IPS DF 6.9 (cell line): ENCODE results near the gene ZNF593OS.

Experiments
- DNase-seq: peaks from one replicate; pipeline ENCODE4 v3.0.0-alpha.2; 2013; ENCODE audit warnings: low read depth, low spot score
- H3K27ac ChIP-seq: one replicate; pipeline ENCODE4 v1.5.1; 2013; ENCODE audit warnings: low read length, control low read depth
- H3K27me3 ChIP-seq: 2 replicates; pipeline ENCODE4 v1.6.1; 2013; ENCODE audit warnings: mild to moderate bottlenecking, low read length; ENCODE audit not compliant: control insufficient read depth, insufficient read depth
- H3K36me3 ChIP-seq: 2 replicates; pipeline ENCODE4 v1.6.1; 2013; ENCODE audit warnings: low read length; ENCODE audit not compliant: control insufficient read depth, insufficient read depth
- H3K4me1 ChIP-seq: 2 replicates; pipeline ENCODE4 v1.6.1; 2013; ENCODE audit warnings: low read length; ENCODE audit not compliant: control insufficient read depth, insufficient read depth
- H3K4me3 ChIP-seq: 2 replicates; pipeline ENCODE4 v1.5.1; 2013; ENCODE audit warnings: mild to moderate bottlenecking, low read length
- H3K9me3 ChIP-seq: 2 replicates; pipeline ENCODE4 v1.6.1; 2013; ENCODE audit warnings: low read length, inconsistent platforms; ENCODE audit not compliant: control insufficient read depth, insufficient read depth
- WGBS: extraction: QIAGEN DNeasy Blood & Tissue Kit; methylation state at CpG from one replicate; pipeline ENCODE4 v1.1.7; 2013; ENCODE audit warnings: mixed read lengths, missing lambda C conversion rate; ENCODE audit not compliant: insufficient read length, insufficient coverage; 5-methylcytosine and 5-hydroxymethylcytosine counted together

Gene ZNF593OS

DNA sequence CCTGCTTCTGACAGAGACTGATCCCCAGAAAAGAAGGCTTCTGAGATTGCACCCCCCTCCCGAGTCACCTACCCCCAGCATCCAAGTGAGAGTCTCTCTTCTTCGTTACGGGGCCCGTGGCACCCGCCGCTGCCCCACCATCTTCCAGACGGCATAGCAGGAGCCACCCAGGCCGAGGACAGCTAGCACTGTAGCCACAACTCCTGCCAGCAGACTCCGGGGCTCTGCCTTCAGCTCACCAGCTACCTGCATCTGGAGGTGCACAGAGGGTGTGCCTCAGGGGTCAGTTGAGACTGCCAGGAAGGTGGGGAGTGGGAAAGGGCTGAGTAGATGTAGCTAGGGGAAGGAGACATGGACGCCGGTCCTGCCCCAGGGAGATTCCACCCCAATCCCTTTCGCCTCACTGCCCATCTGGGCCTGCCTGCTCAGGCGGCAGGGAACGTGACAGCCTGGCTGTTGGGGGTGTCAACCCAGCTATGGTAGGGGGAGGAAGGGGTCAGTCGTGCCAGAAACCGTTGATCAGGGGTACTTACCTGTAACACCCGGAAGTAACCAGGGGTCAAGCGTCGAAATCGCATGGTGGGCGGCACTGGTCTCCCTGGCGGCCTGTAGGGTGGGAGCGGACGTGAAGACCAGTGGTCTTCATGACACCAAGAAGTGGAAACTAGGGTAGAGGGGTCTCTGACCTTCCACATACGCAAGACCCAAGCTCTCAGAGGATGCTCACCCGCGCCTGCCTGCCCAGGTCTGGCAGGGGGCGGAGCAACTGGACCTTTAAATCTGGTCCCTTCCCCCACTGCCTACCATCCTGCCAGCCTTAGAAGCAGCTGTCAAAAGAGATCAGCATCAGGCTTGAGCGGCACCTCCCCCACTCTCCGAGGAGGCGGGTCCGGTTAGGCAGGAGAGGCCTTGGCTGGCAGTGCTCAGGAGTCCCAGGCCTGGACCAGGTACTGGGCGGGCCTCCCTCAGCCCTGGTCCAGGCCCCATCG lies at the start of gene ZNF593OS:
Gene ZNF593OS, minus strand, starts transcription at position 749 of the 989 bp plus-strand sequence. Its CDS starts 171 bp downstream, at position 578.
- Histone ChIP-seq H3K27ac (no peak within 1 kb of the TSS), H3K27me3 (no peaks in the 10 kb centered on the region), H3K36me3 (no peaks in the 10 kb centered on the region), H3K9me3 (no peaks in the 10 kb centered on the region), H3K4me3 (no peak within 1 kb of the TSS), H3K4me1 (peaks cover 5% of the 10 kb centered on the region)
- no CpG with 5 or more reads among the region's 34 CpGs for WGBS
- DNase-seq = no peak

DNA sequence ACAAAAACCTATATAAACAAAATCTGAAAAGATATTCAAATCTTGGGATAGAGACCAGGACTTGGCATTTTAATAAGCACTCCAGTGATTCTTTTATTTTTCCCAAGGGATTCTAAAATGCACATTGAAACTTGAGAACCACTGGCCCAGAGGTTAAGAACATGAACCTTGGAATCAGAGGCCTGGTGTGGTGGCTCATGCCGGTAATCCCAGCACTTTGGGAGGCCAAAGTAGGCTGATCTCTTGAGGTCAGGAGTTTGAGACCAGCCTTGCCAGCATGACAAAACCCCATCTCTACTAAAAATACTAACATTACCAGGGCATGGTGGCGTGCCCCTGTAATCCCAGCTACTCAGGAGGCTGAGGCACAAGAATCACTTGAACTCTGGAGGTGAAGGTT lies 49.5 kb upstream of the ZNF593OS start:
- no peak overlapping the region for H3K4me3 ChIP-seq
- WGBS = no CpG with 5 or more reads among the region's 2 CpGs
- H3K36me3 ChIP-seq = no peaks in the 10 kb centered on the region
- no peak overlapping the region for H3K27ac ChIP-seq
- no peaks in the 10 kb centered on the region for H3K4me1 ChIP-seq
- H3K27me3 ChIP-seq = no peaks in the 10 kb centered on the region; the same call in 1 of the 2 replicates
- DNase-seq = no peak
- no peaks in the 10 kb centered on the region for H3K9me3 ChIP-seq

DNA sequence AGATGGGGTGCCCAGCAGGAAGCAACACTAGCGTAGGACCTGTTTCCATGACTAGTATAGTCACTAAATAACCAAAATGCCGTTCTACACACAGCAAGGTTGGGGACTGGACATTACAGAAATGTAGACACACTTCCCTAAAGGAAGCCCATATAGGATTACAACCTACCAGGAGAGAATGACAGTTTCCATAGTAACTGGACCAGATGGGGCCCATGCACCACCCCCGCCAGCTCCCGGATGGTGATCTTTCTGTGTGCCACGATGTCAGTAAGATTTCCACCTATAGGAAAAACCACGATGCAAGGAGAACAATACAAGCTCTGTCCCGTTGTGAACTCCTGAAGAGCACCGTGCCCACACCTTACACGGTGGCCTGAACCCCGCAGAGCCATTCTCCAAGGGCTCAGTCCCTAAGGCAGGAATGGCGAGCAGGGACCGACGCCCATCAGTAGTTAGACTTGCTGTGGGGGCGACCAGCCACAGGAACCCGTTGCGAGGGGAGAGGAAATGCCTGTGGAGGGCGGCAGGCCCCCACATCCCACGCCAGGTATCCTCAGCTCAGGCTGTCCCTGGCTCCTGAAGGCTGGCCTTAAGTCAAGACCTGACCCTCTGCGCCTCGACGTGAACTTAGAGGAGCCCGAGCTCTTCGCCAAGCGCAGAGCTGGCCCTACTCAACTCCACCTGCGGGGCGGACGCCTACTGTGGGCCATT lies 48.7 kb upstream of the ZNF593OS start:
- DNase-seq = no peak
- H3K27me3 ChIP-seq = no peaks in the 10 kb centered on the region; the same call in 1 of the 2 replicates
- H3K4me1 ChIP-seq = no peaks in the 10 kb centered on the region
- H3K9me3 ChIP-seq = no peaks in the 10 kb centered on the region
- H3K27ac ChIP-seq = no peak overlapping the region
- no peak overlapping the region for H3K4me3 ChIP-seq
- no peaks in the 10 kb centered on the region for H3K36me3 ChIP-seq
- WGBS = no CpG with 5 or more reads among the region's 27 CpGs

DNA sequence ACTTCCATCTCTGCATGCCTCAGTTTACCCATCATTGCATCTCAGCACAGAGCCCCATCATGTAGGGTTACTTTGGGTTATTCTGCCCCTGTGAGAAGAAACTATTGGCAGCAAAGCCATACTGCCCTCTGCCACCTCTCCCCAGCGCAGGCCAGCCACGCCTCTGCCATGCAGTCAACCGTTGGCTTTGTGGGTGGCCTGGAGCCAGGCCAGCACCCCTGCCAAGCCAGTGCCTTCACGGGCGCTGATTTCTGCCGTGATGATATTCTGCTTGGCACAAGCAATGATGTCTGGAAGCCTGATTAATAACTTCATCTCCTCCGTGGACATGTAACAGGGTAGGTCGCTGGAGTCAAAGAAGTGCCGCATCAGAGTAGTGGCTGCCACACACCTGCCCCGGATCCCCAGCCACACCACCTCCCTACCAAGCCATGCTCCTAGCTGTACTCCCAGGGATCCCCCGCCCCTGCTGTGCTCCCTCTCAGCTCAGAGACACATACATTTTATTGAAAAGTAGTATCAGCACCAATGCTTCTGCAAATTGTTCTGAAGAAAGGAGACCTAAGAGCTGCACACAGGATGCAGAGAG lies 47.4 kb upstream of the ZNF593OS start:
- no CpG with 5 or more reads among the region's 11 CpGs for WGBS
- Histone ChIP-seq H3K36me3 (no peaks in the 10 kb centered on the region), H3K9me3 (no peaks in the 10 kb centered on the region), H3K4me1 (no peaks in the 10 kb centered on the region), H3K4me3 (no peak overlapping the region), H3K27ac (no peak overlapping the region), H3K27me3 (no peaks in the 10 kb centered on the region)
- no peak for DNase-seq

DNA sequence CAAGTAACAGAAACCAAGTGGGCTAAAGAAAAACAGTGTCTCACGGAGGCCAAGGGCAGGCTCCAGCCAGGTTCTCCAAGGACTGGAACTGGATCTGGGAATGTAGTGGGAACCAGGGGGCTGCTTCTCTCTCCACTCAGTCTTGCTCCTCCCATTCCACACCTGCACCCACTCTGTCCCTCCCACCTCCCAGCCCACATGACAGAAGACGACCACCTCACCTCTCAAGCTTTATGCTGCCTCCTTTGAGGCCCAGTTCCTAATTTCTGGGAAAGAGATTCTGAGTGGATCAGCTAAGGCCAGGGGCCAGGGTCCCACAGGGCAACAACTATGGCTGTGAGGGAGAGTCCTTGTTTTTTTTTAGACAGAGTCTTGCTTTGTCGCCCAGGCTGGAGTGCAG lies 43.6 kb upstream of the ZNF593OS start:
- no peak for DNase-seq
- WGBS = no CpG with 5 or more reads among the region's 3 CpGs
- no peaks in the 10 kb centered on the region for H3K36me3 ChIP-seq
- H3K4me1 ChIP-seq = no peaks in the 10 kb centered on the region
- no peak overlapping the region for H3K27ac ChIP-seq
- no peaks in the 10 kb centered on the region for H3K9me3 ChIP-seq
- H3K27me3 ChIP-seq = no peaks in the 10 kb centered on the region
- H3K4me3 ChIP-seq = no peak overlapping the region

DNA sequence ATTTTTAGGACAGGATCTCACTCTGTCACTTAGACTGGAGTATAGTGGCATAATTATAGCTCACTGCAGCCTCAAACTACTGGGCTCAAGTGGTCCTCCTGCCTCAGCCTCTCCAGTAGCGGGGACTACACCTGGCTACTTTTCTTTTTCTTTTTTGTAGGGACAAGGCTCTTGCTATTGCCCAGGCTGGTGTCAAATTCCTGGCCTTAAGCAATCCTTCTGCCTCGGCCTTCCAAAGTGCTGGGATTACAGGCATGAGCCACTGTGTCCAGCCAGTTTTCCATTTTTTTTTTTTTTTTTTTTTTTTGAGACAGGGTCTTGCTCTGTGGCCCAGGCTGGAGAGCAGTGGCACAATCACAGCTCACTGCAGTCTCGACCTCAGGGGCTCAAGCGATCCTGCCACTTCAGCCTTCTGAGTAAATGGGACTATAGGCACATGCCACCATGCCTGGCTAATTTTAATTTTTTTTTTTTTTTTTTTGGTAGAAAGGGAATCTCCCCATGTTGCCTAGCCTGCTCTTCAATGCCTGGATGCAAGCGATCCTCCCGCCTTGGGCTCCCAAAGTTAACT lies 41.8 kb upstream of the ZNF593OS start:
- DNase-seq = no peak
- no peak overlapping the region for H3K27ac ChIP-seq
- no peaks in the 10 kb centered on the region for H3K4me1 ChIP-seq
- H3K4me3 ChIP-seq = no peak overlapping the region
- H3K9me3 ChIP-seq = no peaks in the 10 kb centered on the region
- H3K36me3 ChIP-seq = no peaks in the 10 kb centered on the region
- H3K27me3 ChIP-seq = no peaks in the 10 kb centered on the region
- WGBS = no CpG with 5 or more reads among the region's 6 CpGs

DNA sequence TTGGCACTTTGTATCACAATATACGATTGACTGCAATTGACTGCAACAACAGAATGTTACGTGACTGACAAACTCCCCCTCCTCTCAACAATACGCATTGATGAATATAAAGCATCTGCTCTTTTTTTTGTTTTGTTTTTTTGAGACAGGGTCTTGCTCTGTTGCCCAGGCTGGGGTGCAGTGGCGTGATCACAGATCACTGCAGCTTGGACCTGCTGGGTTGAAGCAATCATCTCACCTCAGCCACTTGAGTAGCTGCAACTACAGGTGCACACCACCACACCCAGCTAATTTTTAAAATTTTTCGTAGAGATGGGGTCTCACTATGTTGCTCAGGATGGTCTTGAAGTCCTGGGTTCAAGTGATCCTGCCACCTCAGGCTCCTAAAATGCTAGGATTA lies 41.1 kb upstream of the ZNF593OS start:
- Histone ChIP-seq H3K36me3 (no peaks in the 10 kb centered on the region), H3K4me3 (no peak overlapping the region), H3K9me3 (no peaks in the 10 kb centered on the region), H3K27me3 (no peaks in the 10 kb centered on the region), H3K4me1 (no peaks in the 10 kb centered on the region), H3K27ac (no peak overlapping the region)
- no CpG with 5 or more reads among the region's 5 CpGs for WGBS
- DNase-seq = no peak

DNA sequence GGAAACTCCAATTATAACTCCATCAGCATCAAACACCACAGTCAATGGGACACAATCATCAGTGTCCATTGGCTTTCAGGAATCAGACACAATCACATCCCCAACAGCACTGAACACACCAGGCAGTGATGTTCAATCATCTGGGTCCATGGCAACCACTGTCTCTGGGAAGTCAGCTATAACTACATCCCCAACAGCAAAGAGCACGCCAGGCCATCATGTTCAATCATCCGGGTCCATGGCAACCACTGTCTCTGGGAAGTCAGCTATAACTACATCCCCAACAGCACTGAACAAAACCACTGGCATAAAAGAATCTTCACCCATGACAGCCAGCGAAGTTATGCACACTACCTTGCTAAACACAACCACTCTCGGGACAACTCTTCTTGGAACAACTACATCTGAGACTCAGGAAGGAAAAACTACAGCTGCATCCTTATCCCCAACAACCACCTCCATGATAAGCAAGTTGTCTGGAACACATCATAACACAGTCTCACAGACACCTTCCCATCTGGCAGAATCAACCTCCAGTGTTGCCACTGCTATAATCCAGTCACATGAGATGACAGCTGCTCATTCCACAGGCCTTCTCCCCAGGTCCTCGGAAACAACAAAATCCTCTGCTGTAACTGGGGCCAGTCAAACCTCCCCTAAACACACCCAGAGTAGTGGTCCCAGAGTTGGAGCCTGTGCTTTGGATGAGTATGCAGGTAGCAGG lies 38.7 kb upstream of the ZNF593OS start:
- no peak overlapping the region for H3K4me3 ChIP-seq
- H3K27ac ChIP-seq = no peak overlapping the region
- no CpG with 5 or more reads among the region's 5 CpGs for WGBS
- H3K27me3 ChIP-seq = no peaks in the 10 kb centered on the region
- H3K9me3 ChIP-seq = no peaks in the 10 kb centered on the region
- H3K36me3 ChIP-seq = no peaks in the 10 kb centered on the region
- DNase-seq = no peak
- no peaks in the 10 kb centered on the region for H3K4me1 ChIP-seq

DNA sequence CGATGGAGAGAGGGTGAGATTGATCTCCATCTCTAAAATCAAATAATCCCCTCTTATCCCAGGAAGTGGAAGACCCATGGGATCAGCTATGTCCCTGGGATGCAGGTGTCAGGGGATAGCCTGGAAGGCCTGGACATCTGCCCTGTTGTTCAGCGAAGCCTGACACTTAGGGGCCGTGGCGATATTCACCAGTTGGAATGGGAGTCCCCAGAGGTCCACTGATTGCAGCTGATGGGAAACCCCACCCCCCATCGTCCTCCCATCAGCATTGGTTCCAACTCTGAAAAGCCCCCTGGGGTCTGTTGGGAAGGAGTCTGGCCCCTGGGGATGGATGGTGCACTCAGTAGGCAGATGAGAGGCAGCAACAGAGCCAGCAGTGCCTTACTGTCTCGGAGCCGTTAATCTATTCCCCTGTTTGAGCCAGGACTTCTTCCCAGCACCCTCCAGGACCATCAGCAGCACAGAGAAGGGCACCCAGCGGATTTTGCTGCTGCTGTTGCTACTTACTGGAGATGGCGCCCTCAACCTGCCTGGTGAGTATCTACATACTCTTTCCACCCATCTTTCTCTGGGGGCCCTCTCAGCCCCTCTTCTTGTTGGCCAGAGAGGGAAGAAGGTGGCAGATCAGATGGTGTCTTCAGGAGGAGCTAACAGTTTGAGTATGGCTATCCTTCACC lies 32.1 kb upstream of the ZNF593OS start:
- no CpG with 5 or more reads among the region's 9 CpGs for WGBS

More for the DNA sequence above, 32.1 kb upstream of the ZNF593OS start:
- Histone ChIP-seq H3K27ac (no peak overlapping the region), H3K27me3 (no peaks in the 10 kb centered on the region), H3K36me3 (no peaks in the 10 kb centered on the region), H3K4me1 (peaks cover 3% of the 10 kb centered on the region; the same call in 1 of the 2 replicates), H3K4me3 (no peak overlapping the region), H3K9me3 (no peaks in the 10 kb centered on the region)
- no peak for DNase-seq
